ENCODE measurements around the gene CHPT1.

DNA sequence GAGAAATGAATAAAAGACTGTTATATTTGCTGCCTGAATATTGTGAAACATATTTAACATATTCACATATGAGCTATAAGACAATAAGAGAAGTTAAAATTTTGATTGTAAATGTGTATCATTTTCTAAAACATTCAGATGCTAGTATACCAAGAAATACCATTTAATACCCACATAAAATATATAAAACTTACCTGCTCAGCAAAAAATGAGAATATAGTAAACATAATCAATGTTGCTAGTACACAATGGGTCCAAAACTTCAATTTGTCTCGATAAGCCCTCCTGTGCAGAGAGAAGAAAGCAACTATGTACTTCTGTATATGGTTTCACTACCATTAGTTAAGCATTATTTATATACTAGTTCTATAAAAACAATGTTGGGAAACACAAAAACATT lies 51.5 kb downstream of the CHPT1 start:
- TF ChIP-seq, protein P1, sequence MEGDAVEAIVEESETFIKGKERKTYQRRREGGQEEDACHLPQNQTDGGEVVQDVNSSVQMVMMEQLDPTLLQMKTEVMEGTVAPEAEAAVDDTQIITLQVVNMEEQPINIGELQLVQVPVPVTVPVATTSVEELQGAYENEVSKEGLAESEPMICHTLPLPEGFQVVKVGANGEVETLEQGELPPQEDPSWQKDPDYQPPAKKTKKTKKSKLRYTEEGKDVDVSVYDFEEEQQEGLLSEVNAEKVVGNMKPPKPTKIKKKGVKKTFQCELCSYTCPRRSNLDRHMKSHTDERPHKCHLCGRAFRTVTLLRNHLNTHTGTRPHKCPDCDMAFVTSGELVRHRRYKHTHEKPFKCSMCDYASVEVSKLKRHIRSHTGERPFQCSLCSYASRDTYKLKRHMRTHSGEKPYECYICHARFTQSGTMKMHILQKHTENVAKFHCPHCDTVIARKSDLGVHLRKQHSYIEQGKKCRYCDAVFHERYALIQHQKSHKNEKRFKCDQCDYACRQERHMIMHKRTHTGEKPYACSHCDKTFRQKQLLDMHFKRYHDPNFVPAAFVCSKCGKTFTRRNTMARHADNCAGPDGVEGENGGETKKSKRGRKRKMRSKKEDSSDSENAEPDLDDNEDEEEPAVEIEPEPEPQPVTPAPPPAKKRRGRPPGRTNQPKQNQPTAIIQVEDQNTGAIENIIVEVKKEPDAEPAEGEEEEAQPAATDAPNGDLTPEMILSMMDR (IDR thresholded peaks at IDR 0.05), result no peak
- no peak for TF ChIP-seq ZFX (IDR thresholded peaks at IDR 0.05; ENCODE audit: borderline replicate concordance)

Data from 22Rv1 (cell line).